MM.1S (cell line): ENCODE measurements around the gene TNFAIP1.

Source experiments
- CTCF ChIP-seq: fragments of 300-600 bp; sonication (generic); IDR thresholded peaks from 2 replicates; pipeline ENCODE4 v1.5.1; 2016; ENCODE audit warnings: antibody characterized with exemption, low read length, mixed read lengths
- EZH2 ChIP-seq: fragments of 300-600 bp; sonication (generic); optimal IDR thresholded peaks from 2 replicates; pipeline ENCODE3; 2017; ENCODE audit warnings: low read depth, mild to moderate bottlenecking, antibody characterized with exemption, low read length, mixed read lengths
- EZH2phosphoT487 ChIP-seq: fragments of 300-600 bp; sonication (generic); IDR thresholded peaks from 2 replicates; pipeline ENCODE4 v1.6.1; 2018; ENCODE audit warnings: antibody characterized with exemption, low read length

GRCh38 chr17:28357061-28357900, 21.7 kb downstream of the TNFAIP1 start, which contains the start of gene POLDIP2:
- TF ChIP-seq CTCF = no peak
- TF ChIP-seq EZH2phosphoT487 = no peak
- TF ChIP-seq EZH2 = no peak
